HG03558 (cell line): Measurements from ENCODE around the gene CCNL2.

Experiments
- ATAC-seq: cut with Tn5 transposase; IDR thresholded peaks from one replicate; pipeline ENCODE4 v1.9.1; 2021; ENCODE audit warnings: moderate number of reproducible peaks; ENCODE audit not compliant: unreplicated experiment; ENCODE audit errors: extremely low read depth

Gene CCNL2

GRCh38 chr1:1359664-1360468 is 39.3 kb downstream of the CCNL2 start:
- ATAC-seq = no peak

DNA sequence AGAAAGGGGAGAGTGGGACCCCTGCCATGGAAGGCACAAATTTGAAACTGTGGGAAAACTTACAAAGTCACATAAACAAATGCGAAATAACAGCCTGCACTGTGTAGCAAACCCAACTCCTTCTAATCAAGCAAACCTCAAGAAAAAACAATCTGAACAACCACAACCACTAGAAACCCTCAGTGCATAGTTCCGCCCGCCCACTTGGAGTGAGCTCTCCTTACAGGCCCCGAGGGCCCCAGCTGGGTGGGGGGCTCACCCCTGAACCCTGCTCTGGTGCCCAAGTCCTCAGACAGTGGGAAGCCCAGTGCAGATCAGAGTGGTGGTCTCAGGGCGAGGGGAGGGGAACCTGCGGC is 39.8 kb downstream of the CCNL2 start:
- no peak for ATAC-seq

DNA sequence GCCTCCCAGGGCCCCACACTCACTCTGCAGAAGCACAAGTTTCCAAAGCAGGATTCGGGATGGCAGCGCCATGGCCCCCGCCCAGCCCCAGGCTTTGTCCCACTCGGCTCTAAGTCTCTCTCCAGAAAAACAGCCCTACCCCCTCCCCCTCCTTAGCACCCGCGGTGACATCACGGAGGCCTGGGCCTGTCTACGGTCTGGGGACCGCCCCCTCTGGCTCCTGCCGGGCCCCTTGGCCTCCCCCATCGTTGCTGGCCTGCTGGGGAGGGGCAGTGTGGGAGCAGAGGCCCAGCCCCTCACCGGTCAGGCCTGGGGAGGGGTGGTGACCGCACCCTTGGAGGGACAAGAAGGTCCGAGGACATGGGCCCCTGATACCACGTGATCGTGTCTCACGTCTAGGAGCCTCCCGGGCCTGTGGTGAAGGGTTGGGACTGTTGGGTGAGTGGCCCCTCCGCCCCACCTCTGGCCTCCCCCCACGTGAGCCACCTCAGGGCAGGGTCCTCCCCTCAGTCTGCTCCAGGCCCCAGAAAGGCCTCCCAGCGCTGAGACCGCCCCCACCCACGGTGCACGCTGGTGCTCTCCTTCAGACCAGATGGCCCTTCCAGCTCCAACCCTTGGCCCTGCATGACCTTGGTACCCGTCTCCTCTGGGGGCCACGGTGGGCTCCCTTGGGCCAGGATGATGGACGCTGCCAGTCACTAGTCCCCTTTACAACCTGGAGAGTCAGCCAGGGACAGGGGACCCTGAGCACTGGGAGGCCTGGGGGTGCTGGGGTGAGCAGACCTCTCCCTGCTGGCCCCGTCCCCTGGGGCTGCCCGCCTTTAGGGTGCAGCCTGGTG is 40.5 kb downstream of the CCNL2 start, which contains the start of gene MXRA8:
Gene MXRA8, minus strand, starts transcription at position 123 of the 839 bp plus-strand sequence. Its CDS starts 51 bp downstream, at position 72.
- no peak for ATAC-seq

- no peak for ATAC-seq
These were observed 41.2 kb downstream of the CCNL2 start for GRCh38 chr1:1357871-1358432.

DNA sequence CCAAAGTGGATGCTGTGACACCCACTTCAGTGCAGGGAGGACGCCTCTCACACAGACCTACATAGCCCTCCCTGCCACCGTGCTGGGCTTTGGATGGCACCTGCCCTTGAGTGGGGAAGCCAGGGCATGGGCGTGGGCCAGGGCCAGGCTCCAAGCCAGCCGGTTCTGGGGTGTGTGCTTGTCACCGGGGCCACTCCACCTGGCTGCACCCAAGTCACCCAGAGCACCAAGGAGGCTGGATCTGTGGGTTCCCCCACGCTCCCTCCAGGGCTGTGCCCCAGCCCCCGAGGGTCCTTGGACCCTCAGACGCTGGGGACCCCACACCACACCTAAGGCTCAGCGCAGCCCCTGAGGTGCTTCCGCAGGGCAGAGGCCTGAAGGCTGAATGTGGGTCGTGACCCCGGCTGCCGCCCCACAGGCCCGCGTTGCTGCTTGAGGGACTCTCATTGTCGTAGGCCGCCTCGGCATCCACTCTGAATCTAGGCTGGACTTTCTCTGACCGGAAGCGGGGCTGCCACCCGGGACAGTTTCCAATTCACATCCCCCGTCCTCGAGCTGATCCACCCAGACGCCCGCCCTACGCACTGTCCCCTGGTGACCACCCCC is 42.2 kb downstream of the CCNL2 start:
- no peak for ATAC-seq

DNA sequence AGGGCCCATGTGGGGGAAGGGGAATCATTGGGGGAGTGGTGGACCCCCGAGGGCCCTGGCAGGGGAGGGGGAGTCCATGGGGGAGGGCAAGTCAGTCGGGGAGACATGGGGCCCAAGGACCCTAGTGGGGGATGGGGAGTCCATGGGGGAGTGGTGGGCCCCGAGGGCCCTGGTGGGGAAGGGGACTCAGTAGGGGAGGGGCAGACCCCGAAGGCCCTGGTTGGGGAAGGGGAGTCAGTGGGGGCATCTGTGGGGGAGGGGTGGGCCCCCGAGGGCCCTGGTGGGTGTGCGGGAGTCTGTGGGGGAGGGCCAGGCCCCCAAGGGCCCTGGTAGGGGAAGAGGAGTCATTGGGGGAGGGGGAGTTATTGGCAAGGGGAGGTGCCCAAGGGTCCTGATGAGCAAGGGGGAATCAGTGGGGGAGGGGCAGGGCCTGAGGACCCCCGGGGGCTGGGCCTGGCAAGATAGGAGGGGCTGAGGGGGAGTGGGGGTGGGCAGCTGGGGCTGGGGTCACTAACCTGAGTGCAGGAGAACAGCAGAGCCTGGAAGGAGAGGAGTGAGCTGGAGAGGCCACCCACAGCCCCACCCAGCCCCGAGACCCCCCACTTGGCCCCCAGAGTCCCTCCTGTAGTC is 42.9 kb downstream of the CCNL2 start:
- ATAC-seq = no peak

GRCh38 chr1:1355416-1355815 is 43.7 kb downstream of the CCNL2 start:
- ATAC-seq = no peak

- no peak for ATAC-seq
These were observed 44.6 kb downstream of the CCNL2 start for GRCh38 chr1:1354271-1355247.

GRCh38 chr1:1353389-1354151 is 45.6 kb downstream of the CCNL2 start:
- ATAC-seq = no peak

- ATAC-seq = no peak
These were observed 46.2 kb downstream of the CCNL2 start for GRCh38 chr1:1352786-1353388.

GRCh38 chr1:1351511-1352427 is 47.4 kb downstream of the CCNL2 start:
- ATAC-seq = no peak

GRCh38 chr1:1349256-1350012 is 49.7 kb downstream of the CCNL2 start, which contains the start of gene DVL1:
Gene DVL1 (minus strand): TSS chr1:1349418. CDS start chr1:1349065, 353 bp downstream.
- no peak for ATAC-seq

- no peak for ATAC-seq
These were observed 50.5 kb downstream of the CCNL2 start for GRCh38 chr1:1348420-1349255.

- no peak for ATAC-seq
These were observed 51.3 kb downstream of the CCNL2 start for GRCh38 chr1:1347663-1348419.
